SHP77 treated with DMSO at 0.1 percent for 48 hours (cell line): Measurements from ENCODE around the gene CFDP1.
"Not testable (repeated sequence)": the region's sequence is repeated elsewhere in the genome, so short reads cannot be mapped to it uniquely, and the experiment has no call there.

Experiments
- DNase-seq: peaks from one replicate; lab custom pipeline; 2025; lab: John Stamatoyannopoulos, UW

The CFDP1 gene

DNA sequence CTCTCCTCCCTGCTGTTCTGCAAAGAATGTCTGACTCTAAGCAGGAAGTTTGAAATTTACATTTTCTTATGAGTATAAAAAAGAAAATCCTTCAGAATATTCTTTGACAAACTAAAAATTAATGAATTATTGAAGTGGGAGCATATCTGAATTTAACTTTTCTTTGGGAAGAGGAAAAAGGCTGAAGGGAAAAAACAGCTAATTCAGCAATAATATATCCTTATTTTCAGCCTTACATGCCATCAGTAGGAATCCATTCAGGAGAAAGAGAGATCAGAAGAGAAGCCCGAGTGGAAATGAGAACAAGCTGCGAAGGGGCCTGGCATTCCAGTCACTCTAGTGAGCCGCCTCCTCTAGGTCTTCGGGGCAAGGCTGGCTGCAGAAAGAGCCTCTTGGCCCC lies 140.1 kb downstream of the CFDP1 start:
- no peak for DNase-seq

DNA sequence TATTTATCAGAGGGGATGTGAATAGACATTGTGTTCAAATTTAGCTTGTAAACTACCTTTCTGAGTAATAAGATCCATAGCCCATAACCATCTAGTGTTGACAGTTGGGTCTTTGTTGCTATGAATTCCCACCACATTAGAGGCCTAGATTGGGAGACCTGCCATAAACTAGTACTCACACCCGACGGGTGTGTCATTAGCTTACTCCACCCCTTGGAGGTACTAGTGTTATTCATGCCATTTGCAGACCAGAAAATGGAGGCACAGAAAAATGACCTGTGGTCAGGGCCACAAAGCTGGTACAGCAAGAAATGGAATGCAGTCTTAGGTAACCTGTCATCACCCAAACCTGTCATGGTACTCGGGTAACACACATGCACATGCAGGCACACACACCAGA lies 140.6 kb downstream of the CFDP1 start:
- no peak for DNase-seq

DNA sequence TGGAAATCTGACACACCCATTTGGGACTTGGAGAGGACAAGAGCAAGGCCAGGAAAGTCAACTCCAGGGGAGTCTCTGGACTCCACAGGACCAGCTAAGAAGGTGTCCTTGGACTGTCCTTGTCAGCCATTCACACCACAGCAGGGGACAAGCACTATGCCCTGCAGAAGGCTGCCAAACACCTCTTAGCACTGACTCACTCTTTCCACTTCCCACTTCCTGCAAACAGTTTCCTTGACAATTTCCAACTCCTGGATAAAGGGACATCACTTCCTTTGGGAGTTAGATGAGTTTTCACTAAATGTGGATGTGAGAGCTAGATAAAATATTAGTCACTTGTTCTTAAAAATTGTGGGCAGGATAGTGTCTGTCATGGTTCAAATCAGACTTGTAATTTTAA lies 144.1 kb downstream of the CFDP1 start:
- DNase-seq = no peak

DNA sequence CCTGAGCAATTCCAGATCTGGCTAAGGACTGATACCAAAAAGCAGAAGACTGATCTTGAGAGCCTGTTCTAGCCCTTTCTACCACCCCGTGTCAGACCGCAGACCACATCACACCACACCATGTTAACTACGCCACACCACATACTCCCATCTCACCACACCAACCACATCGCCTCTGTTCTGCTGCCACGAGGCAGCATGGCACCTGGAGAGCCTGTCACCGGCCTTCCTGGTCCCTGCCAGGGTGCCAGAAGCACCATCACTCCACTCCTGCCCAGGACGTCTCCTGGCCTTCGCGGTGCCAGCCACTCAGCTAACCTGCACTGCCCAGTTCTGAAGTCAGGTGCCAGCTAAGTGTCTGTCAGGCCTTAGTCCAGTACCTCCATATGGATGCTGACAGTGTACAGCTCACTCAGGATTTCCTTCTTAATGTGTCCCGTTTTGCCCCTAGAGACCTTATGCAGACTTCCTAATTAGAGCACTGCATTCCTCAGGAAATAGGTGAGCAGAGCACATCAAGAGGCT lies 144.6 kb downstream of the CFDP1 start:
- DNase-seq = no peak

DNA sequence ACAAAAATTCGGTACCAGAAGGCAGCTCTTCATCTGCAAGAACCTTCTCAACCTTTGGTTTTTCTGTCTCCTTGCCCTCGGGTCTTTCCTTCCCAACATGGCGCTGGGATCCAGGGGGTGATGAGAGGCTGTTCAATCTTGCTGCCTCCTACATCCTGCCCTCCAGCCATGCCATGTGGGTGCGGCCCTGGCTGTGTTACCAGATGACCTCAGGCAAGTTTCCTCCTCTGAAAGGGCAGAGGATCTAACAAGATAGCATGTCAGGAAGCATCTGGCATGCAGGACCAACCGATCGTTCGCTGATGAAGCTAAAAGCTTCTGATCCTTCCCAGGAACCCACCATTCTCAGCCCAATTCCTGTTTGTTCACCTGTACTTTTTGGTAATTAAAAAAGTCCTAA lies 145.1 kb downstream of the CFDP1 start:
- no peak for DNase-seq

DNA sequence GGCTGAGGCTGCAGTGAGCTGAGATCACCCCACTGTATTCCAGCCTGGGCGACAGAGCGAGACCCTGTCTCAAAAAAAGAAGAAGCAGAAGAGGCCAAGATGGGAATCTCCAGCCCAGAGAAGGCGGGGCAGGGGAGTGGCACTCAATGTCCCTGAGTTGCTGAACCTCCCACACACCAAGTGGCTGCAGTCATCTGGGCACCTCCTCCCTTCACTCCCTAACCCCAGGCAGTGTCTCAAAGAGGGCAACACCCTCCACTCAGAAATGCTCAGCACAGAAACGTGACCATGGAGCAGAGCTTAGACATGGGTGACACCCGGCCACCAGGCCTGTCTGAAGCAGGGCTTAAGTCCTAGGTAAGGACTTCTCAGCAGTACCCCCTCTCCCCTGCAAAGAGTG lies 145.6 kb downstream of the CFDP1 start:
- DNase-seq = no peak

DNA sequence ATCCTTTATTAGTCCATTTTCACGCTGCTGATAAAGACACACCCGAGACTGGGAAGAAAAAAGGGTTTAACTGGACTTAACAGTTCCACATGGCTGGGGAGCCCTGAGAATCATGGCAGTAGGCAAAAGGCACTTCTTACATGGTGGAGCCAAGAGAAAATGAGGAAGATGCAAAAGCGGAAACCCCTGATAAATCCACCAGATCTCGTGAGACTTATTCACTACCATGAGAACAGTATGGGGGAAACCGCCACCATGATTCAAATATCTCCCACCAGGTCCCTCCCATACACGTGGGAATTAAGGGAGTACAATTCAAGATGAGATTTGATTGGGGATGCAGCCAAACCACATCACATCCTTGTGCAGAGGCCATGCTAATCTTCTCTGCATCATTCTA lies 146.9 kb downstream of the CFDP1 start:
- no peak for DNase-seq

DNA sequence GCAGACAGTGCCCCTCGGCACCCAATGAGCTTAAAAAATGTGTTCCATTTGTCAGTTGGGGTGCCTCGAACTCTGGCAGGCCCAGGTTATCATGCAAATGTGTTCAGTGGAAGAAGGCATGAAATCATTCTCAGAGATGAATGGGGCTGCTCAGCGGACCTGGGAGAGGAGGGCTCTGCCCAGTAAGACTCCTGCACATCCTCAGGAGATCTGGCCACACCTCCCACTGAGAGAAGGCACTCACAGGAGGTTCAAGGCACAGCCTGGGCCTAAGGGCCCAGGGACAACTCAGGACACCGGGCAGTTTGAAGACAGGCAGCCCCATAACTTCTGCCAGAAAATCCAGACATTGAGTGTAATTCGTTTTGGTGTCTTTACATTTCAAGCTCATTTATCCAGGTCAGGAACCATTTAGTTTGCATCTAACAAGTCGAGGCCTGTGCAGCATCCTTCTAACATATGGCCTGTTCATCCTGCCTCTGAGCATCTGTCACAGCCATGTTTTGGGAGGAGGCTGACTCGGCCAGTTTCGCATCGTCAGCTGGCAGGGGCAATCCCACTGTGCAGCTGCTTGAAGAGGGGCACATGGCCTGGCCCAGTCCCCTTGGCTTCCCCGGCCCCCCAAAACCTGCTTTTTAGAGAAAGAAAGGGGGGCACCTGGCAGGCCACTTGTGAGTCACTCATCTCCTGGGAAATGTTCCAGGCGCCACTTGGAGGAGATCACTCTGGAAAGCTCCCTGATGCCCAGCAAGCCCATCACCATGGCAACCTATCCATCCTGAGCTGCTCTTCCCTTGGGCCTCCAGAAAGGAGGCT lies 150.6 kb downstream of the CFDP1 start:
- DNase-seq = no peak

DNA sequence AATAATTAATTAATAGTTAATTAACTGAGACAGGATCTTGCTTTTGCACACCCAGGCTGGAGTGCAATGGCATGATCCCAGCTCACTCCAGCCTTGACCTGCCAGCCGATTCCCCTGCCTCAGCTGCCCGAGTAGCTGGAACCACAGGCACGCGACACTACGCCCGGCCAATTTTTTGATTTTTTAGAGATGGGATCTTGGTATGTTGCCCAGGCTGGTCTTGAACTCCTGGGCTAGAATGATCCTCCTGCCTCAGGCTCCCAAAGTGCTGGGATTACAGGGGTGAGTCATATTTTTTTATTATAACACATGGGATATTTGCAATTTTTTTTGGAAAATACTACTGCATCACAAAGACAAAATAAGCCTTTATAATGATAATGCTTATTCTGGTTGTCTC lies 151.5 kb downstream of the CFDP1 start:
- no peak for DNase-seq

DNA sequence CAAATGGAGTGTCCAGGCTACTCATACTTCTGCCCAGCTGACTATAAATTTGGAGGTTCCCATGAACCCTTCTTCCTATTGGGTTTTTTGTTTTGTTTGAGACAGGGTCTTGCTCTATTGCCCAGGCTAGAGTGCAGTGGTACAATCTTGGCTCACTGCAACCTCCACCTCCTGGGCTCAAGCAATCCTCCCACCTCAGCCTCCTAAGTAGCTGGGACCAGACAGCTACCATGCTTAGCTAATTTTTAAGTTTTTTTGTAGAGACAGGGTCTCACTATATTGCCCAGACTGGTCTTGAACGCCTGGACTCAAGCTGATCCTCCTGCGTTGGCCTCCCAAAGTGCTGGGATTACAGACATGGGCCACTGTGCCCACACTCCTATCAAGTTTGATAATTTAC lies 152.3 kb downstream of the CFDP1 start:
- DNase-seq = not testable (repeated sequence)

DNA sequence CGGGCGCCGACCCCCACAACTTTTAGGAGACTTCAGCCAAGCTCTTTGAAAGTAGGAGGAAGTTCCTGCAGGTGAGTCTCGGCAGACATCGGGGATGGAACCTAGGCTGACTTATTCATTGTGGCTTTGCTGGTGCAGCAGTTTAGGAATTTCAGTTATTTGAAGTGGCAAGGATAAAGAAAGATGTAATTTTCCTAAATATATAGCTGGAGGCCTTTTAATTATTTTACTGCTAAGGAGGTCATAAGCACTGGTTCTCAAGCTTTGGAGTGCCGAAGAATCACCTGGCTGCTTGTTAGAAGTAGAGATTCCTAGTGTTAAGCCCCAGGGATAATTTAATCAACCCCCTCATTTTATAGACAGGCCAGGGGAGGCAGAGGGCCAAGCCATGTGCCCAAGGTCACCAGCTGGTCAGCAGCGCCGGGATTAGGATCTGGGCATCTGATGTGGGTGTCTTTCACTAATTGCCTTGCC lies 152.9 kb downstream of the CFDP1 start:
- no peak for DNase-seq

DNA sequence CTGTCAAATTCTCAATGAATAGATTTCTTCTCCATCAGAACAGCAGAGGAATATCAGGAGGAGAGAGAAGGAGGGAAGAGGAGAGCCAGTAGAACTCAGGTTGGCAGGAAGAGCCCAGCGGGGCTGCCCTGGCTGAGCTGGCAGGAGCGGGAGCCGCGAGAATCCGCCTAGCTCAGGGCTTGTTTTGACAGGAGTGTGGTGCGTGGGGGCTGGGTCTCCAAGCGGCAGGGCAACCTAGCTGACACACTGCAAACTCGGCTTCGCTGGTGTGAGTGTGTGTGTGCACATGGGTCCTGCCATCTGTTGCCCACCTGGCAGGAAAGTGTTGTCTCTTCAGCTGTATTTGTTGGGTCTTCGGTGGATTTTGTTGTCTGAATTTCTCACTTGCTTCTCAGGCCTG lies 154.0 kb downstream of the CFDP1 start:
- peak; percentile 57 for DNase-seq

DNA sequence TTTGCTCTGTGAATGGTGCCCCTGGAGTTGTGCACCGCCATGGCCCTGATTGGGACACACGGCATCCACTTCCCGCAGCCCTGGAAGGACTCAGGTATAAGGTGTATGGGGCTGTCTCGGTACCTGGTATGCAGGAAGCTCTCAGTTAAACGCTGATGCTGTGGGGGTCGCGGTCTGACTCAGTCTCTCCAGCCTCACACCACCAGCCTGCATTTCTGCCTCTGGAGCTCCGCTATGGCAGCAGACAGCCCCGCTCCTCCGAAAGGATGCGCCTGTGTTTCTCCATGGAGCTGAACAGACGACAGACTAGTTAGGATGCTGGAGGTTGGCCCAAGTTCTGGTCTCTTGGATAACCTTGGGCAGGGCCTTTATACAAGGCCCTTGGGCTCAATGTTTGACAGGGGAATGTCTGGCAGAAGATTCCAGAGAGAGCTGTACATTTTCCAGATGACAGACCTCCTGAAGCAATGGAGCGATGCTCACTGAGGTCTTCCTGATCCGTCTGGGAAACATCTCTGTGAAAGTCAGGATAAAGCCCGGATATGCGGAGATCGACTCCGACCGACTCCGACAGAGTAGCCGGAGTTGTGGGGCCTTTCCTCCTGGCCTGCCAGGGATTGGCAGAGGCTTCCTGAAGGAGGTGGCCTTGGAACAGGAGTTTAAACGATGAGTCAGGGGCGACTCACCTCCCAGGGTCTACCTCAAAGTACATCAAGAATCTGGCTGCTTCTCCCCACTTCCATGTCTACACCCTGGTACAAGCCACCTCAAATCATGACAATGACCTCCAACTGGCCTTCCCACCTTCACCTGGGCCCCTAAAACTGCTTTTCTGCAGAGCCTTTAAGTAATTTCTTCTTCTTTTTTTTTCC lies 160.0 kb downstream of the CFDP1 start:
- no peak for DNase-seq

DNA sequence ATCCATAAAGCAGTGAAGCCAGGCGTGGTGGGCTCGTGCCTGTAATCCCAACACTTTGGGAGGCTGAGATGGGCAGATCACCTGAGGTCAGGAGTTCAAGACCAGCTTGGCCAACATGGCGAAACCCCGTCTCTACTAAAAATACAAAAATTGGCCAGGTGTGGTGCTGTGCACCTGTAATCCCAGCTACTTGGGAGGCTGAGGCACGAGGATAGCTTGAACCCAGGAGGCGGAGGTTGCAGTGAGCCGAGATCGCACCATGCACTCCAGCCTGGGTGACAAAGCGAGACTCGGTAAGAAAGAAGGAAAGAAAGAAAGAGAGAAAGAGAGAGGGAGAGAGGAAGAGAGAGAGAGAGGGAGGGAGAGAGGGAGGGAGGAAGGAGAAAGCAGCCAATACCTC lies 160.7 kb downstream of the CFDP1 start:
- not testable (repeated sequence) for DNase-seq

DNA sequence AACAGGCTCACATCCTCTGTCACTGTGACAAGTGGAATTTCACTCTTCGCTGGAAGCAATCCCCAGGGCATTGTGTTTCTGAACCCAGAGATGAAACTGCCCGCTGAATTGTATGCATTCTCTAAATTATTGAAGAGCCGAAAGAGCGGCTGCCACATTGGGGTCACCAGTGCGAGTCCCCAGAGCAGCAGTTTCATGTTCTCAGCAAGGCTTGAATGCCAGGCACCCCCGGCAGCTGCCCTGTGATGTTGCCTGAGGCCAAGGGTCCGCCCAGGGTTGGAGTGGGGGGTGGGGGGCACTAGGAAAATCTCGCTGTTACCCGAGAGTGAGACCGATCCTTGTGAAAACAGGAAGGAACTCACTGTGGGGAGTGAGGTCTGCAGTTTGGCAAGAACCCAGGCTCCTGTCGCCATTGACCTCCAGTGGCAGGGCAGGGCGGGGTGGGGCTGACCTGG lies 161.2 kb downstream of the CFDP1 start:
- DNase-seq = no peak

DNA sequence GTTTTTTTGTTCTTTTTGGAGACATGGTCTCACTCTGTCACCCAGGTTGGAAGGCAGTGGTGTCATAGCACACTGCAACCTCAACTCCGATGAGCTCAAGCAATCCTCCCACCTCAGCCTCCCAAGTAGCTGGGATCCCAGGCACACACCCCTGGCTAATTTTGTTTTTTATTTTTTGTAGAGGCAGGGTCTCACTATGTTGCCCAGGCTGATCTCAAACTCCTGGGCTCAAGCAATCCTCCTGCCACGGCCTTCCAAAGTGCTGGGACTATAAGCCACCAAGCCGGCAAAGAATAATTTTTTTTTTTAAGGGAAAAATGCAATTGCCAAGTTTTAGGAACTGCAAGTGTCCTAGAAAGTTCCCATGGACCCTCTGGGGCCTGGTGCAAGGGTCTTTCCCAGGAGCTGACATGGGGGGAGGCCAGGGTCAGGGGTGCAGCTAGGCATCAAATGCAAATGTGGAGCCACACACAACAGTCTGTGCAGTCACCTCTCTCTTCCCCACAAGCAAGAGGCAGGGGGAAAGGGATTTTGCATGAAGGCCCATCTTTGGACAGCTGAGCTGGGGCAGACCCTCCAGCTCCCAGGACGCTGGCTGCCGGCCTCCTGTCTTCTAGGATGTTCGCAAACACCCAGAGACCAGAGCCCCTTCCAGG lies 161.7 kb downstream of the CFDP1 start:
- DNase-seq = no peak

DNA sequence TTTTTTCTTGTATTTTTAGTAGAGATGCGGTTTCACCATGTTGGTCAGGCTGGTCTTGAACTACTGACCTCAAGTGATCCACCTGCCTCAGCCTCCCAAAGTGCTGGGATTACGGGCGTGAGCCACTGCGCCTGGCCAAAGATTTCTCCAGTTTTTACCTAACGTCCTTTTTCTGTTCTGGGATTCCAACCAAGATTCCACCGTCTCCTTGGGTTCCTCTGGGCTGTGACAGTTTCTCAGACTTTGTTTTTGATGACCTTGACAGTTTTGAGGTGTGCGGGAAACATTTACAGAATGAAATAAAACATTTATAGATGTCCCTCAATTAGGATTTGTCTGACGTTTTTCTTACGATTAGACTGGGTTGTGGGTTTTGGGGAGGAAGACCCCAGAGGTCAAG lies 163.9 kb downstream of the CFDP1 start:
- DNase-seq = not testable (repeated sequence)

DNA sequence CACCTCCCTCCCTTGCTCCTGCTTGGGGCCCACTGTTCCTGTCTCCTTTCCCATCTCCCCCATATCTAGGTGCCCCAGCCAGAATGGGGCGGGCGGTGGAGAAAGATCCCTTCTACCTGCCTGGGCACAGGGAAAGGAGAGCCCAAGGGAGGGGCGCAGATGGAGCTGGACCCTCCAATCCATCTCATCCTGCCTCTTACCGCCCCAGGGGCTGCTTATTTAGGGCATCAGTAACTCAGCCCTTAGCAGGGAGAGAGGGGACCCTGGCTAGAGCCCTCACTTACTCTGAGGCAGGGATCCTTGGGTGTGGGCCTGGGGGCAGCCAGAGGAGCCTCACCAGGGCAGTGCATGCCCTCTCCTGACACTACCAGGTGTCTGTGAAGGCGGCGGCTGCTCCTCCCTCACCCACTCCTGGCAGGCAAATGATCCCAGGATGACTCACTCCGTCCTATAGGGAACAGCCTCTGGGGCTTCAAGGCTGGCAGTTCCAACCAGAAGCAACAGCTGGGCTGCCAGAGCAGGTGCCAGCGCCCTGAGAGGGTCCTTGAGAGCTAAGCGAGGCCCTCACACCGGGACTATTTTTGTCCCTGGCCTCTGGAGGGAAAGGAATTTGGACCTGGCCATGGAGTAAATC lies 165.6 kb downstream of the CFDP1 start:
- DNase-seq = peak; percentile 79

DNA sequence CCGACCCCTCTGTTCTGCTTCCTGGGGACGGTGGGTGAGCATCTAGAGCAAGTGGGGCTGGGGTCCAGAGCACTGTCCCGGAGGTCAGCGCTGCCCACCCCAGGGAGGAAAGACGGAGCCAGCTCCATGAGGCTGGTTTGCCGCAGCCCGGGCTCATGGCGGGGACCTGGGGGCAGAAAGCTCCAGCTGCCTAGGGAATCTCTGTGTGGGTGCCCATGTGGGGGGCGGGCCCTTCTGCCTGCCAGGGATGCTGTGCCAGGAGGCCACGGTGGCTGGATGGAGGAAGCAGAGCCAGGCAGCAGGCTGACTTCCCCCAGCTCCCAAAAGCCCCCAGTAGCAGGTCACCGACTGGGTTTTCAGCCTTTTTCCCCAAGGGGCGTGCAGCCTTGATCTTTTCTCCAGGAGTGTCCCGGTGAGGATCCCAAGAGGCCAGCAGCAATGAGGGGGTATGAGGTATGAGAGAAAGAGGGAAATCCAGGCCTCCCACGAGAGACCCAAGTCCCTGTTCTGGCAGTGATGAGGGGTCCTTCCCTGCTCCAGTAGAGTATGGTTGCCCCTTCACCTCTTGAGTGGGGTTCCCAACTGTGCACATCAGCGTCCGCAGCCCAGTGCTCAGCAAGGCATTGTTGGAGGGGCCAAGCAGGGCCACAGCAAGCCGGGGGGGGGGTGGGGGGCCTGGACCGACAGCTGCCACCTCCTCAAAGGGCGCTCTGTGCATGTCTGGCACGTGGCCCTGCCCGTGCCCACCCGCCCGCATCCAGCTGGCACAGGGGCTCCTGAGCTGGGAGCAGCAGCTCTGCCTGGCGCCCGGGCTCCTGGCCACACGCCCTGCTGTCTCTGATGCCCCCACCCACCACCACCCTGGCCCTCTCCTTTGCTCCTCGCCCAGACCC lies 166.3 kb downstream of the CFDP1 start:
- no peak for DNase-seq

DNA sequence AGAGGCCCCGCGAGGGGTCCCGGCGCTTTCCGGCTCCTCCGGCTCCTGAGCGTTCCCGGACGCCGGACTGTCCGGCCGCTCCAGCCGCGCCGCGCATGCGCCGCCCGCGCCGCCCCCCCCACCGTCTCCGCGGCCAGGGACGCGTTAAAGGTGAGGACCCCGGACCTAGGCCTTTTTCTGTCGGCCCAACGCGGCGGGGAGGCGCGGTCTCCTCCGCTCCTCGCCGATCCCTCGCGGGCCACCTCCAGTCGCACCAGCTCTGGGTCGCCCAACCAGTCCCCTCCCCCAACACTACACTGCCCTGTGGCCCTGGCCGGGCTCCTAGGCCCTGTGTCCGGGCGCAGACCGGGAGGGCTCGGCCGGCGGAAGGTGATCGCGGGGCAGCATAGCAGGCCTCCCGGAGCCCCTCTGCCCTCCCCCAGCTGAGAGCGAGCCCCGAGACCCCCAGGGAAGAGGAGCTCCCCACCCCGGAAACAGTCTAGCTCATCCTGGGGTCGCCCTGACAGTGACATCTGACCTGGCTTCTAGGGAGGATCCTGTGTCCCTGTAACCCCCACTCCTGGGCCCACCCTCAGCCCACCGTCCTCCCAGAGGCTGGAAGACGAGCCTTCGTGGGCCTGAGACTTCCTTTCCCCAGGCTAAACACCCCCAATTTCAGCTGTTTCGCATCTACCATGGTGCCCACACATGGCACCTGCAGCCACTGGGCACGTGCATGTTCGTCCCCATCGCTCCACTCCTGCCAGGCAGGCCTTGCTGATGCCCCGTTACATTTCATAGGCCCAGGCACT lies 167.2 kb downstream of the CFDP1 start:
- DNase-seq = peak; percentile 56
